Measurements from ENCODE around the gene PSENEN. TPM values are rescaled to one million over a fixed set of nuclear protein-coding genes. Genes with fewer than 3 reads are reported as not detected.

The PSENEN gene
- total and polyA plus RNA-seq, 2 experiments from 2014 or later, result 20.6 to 175 TPM

GRCh38 chr19:35785339-35785627 is 39.8 kb downstream of the PSENEN start (continued):
- TF ChIP-seq ETS1 (IDR thresholded peaks at IDR 0.05) (no peak), EZH2 (IDR thresholded peaks at IDR 0.05; ENCODE audit: low read depth, unreplicated experiment) (no peak), JUNB (IDR thresholded peaks at IDR 0.05; ENCODE audit: unreplicated experiment) (no peak), REST (IDR thresholded peaks at IDR 0.05; ENCODE audit: unreplicated experiment) (no peak), POLR2AphosphoS5 (IDR thresholded peaks at IDR 0.05; ENCODE audit: low read depth) (no peak), ZNF114 (CRISPR knock-in tag; IDR thresholded peaks at IDR 0.05) (no peak), STAT1 (IDR thresholded peaks at IDR 0.05; ENCODE audit: unreplicated experiment) (no peak), EZH2phosphoT487 (IDR thresholded peaks at IDR 0.05; ENCODE audit: unreplicated experiment) (no peak), NANOG (IDR thresholded peaks at IDR 0.05; ENCODE audit: borderline replicate concordance) (no peak), CTCF (conservative IDR thresholded peaks at IDR 0.05; ENCODE audit: low read depth in 2 of 2) (no peak; a peak in 1 of 4 replicates)

- Mint-ChIP-seq H3K9me3 (no peaks in the 10 kb centered on the region), H3K36me3 (ENCODE audit: low read depth) (peaks cover 6% of the 10 kb centered on the region; the same call in 1 of the 3 replicates), H3K4me3 (peak overlapping the region; percentile 59; the same call in 2 of the 3 replicates), H3K27me3 (ENCODE audit: insufficient read depth, low read depth, poor library complexity) (peaks cover 25% of the 10 kb centered on the region), H3K27ac (no peak overlapping the region), H3K4me1 (peaks cover 29% of the 10 kb centered on the region)
- H3F3A ChIP-seq (replicated peaks; ENCODE audit: low read depth), result 0 out of 2 replicates have a peak, but pooled peaks cover 4% of the 10 kb centered on the region
- no peak overlapping the region for H3K4me3 ChIP-seq
- H3K27ac ChIP-seq (ENCODE audit: low read depth), result no peak overlapping the region
- no peaks in the 10 kb centered on the region for H3K36me3 ChIP-seq (ENCODE audit: insufficient read depth)
- no peaks in the 10 kb centered on the region for H4K20me1 ChIP-seq (replicated peaks; ENCODE audit: insufficient read depth)
- DNase-seq (ENCODE audit: low spot score) (no peak), ATAC-seq (no peak)
- H3K79me2 ChIP-seq (replicated peaks; ENCODE audit: insufficient read depth), result no peaks in the 10 kb centered on the region
- no peak overlapping the region for H3K4me2 ChIP-seq
- peaks cover 9% of the 10 kb centered on the region for H3K4me1 ChIP-seq (ENCODE audit: insufficient read depth)
- H3K27me3 ChIP-seq (ENCODE audit: insufficient read depth), result no peaks in the 10 kb centered on the region
- no peak overlapping the region for H2AFZ ChIP-seq
- H3K9me2 ChIP-seq (ENCODE audit: insufficient read depth), result no peaks in the 10 kb centered on the region
- no peak for TF ChIP-seq JUNB (IDR thresholded peaks at IDR 0.05; ENCODE audit: unreplicated experiment)
- TF ChIP-seq CTCF (conservative IDR thresholded peaks at IDR 0.05; ENCODE audit: low read depth in 2 of 2), result no peak
- no peak for TF ChIP-seq CREB1 (CRISPR knock-in tag; IDR thresholded peaks at IDR 0.05; ENCODE audit: low read depth)
- no peak for TF ChIP-seq REST (IDR thresholded peaks at IDR 0.05; ENCODE audit: unreplicated experiment)
- no peak for TF ChIP-seq ETS1 (IDR thresholded peaks at IDR 0.05)
- TF ChIP-seq STAT1 (IDR thresholded peaks at IDR 0.05; ENCODE audit: unreplicated experiment), result no peak
Measured at GRCh38 chr19:35786299-35787160, 41.1 kb downstream of the PSENEN start.

Data from GM23338 (cell line).